Gastroesophageal sphincter (tissue), 2 donors: ENCODE data around the gene FAM180A.

ENCODE experiments used
- POLR2A ChIP-seq, 2 donors: fragments of 450-650 bp; IDR thresholded peaks; one replicate each; pipeline ENCODE4 v1.6.1; 2017; ENCODE audit warnings: antibody characterized with exemption in 2 of 2, mild to moderate bottlenecking in 2 of 2, moderate library complexity in 1 of 2
- POLR2AphosphoS5 ChIP-seq: sonication (generic); formaldehyde crosslinking; IDR thresholded peaks from one replicate; pipeline ENCODE4 v1.6.1; 2017; ENCODE audit warnings: antibody characterized with exemption

- TF ChIP-seq POLR2AphosphoS5 (no peak), POLR2A (IDR thresholded peaks at IDR 0.05) (no peak)
These were observed 6.2 kb downstream of the FAM180A start for GRCh38 chr7:135742371-135742770.
